DOHH2 (cell line): ENCODE results near the gene QKI.

Experiments used
- H3F3A ChIP-seq: fragments of 200-600 bp; sonication (generic), shearing (Covaris generic); 2 replicates; pipeline ENCODE4 v1.6.0; 2016; ENCODE audit warnings: antibody characterized with exemption, mild to moderate bottlenecking; ENCODE audit not compliant: control insufficient read depth, insufficient read depth
- H3K27ac ChIP-seq: fragments of 200-600 bp; sonication (generic); 2 replicates; pipeline ENCODE4 v1.5.1; 2014; ENCODE audit warnings: low read depth, mild to moderate bottlenecking, low read length, moderate library complexity
- H3K27me3 ChIP-seq: fragments of 200-600 bp; sonication (generic); 2 replicates; pipeline ENCODE4 v1.6.1; 2014; ENCODE audit warnings: mild to moderate bottlenecking, low read length, mixed read lengths; ENCODE audit not compliant: control insufficient read depth
- H3K36me3 ChIP-seq: fragments of 200-600 bp; sonication (generic); 2 replicates; pipeline ENCODE4 v1.6.1; 2014; ENCODE audit warnings: mild to moderate bottlenecking, low read length, moderate library complexity, mixed read lengths; ENCODE audit not compliant: control insufficient read depth
- H3K4me1 ChIP-seq: fragments of 200-600 bp; sonication (generic); 2 replicates; pipeline ENCODE4 v1.6.1; 2014; ENCODE audit warnings: mild to moderate bottlenecking, low read length, mixed read lengths; ENCODE audit not compliant: control insufficient read depth
- H3K4me2 ChIP-seq: fragments of 200-600 bp; sonication (generic); 2 replicates; pipeline ENCODE4 v1.6.0; 2014; ENCODE audit warnings: mild to moderate bottlenecking, low read length, moderate library complexity
- H3K4me3 ChIP-seq: fragments of 200-600 bp; sonication (generic); 2 replicates; pipeline ENCODE4 v1.5.1; 2014; ENCODE audit warnings: mild to moderate bottlenecking, low read length, mixed read lengths
- H3K79me2 ChIP-seq: fragments of 200-600 bp; sonication (generic); 2 replicates; pipeline ENCODE4 v1.6.1; 2014; ENCODE audit warnings: mild to moderate bottlenecking, low read length, mixed read lengths; ENCODE audit not compliant: control insufficient read depth
- H3K9me2 ChIP-seq: fragments of 200-600 bp; sonication (generic); replicated peaks from 2 replicates; pipeline ENCODE4 v1.6.1; 2014; ENCODE audit warnings: mild to moderate bottlenecking, low read length, mixed read lengths; ENCODE audit not compliant: control insufficient read depth
- H3K9me3 ChIP-seq: fragments of 200-600 bp; sonication (generic); 2 replicates; pipeline ENCODE4 v1.6.1; 2014; ENCODE audit warnings: antibody characterized with exemption, low read length, mixed read lengths; ENCODE audit not compliant: control insufficient read depth, insufficient read depth
- H4K20me1 ChIP-seq: fragments of 200-600 bp; sonication (generic); 2 replicates; pipeline ENCODE4 v1.6.0; 2014; ENCODE audit warnings: low read depth, mild to moderate bottlenecking, antibody characterized with exemption, low read length, moderate library complexity; ENCODE audit not compliant: control insufficient read depth, insufficient read depth
- EZH2phosphoT487 ChIP-seq: fragments of 200-600 bp; sonication (generic); IDR thresholded peaks from 2 replicates; pipeline ENCODE4 v1.6.1; 2017; ENCODE audit warnings: borderline replicate concordance, mild to moderate bottlenecking, antibody characterized with exemption, low read length, moderate library complexity, mixed read lengths
- TF ChIP-seq, protein P1 (sequence below): fragments of 200-600 bp; sonication (generic); IDR thresholded peaks from one replicate; pipeline ENCODE4 v1.5.1; 2014; ENCODE audit warnings: antibody characterized with exemption, mild to moderate bottlenecking, low read depth, low read length; ENCODE audit not compliant: poor library complexity, severe bottlenecking

Gene QKI

GRCh38 chr6:163387317-163387716, 27.2 kb upstream of the QKI start:
- Histone ChIP-seq H4K20me1 (no peaks in the 10 kb centered on the region), H3F3A (no peaks in the 10 kb centered on the region), H3K9me2 (no peaks in the 10 kb centered on the region), H3K4me1 (no peaks in the 10 kb centered on the region), H3K79me2 (no peaks in the 10 kb centered on the region), H3K4me3 (no peak overlapping the region), H3K27me3 (no peaks in the 10 kb centered on the region), H3K4me2 (no peak overlapping the region), H3K36me3 (no peaks in the 10 kb centered on the region), H3K27ac (no peak overlapping the region), H3K9me3 (no peaks in the 10 kb centered on the region)
- no peak for TF ChIP-seq EZH2phosphoT487
- TF ChIP-seq, protein P1, sequence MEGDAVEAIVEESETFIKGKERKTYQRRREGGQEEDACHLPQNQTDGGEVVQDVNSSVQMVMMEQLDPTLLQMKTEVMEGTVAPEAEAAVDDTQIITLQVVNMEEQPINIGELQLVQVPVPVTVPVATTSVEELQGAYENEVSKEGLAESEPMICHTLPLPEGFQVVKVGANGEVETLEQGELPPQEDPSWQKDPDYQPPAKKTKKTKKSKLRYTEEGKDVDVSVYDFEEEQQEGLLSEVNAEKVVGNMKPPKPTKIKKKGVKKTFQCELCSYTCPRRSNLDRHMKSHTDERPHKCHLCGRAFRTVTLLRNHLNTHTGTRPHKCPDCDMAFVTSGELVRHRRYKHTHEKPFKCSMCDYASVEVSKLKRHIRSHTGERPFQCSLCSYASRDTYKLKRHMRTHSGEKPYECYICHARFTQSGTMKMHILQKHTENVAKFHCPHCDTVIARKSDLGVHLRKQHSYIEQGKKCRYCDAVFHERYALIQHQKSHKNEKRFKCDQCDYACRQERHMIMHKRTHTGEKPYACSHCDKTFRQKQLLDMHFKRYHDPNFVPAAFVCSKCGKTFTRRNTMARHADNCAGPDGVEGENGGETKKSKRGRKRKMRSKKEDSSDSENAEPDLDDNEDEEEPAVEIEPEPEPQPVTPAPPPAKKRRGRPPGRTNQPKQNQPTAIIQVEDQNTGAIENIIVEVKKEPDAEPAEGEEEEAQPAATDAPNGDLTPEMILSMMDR: no peak

- no peaks in the 10 kb centered on the region for H3K4me1 ChIP-seq
- no peak overlapping the region for H3K4me2 ChIP-seq
- TF ChIP-seq, protein P1: no peak
- TF ChIP-seq EZH2phosphoT487: no peak
- H3K27ac ChIP-seq: no peak overlapping the region
- H3K36me3 ChIP-seq: no peaks in the 10 kb centered on the region
- H3F3A ChIP-seq: no peaks in the 10 kb centered on the region
- no peaks in the 10 kb centered on the region for H4K20me1 ChIP-seq
- H3K27me3 ChIP-seq: no peaks in the 10 kb centered on the region
- no peaks in the 10 kb centered on the region for H3K9me2 ChIP-seq
- no peaks in the 10 kb centered on the region for H3K9me3 ChIP-seq
- H3K4me3 ChIP-seq: no peak overlapping the region
- H3K79me2 ChIP-seq: no peaks in the 10 kb centered on the region
Observed at GRCh38 chr6:163389354-163389753, 25.2 kb upstream of the QKI start.

- Histone ChIP-seq H3F3A (no peaks in the 10 kb centered on the region), H3K9me3 (no peaks in the 10 kb centered on the region), H3K4me3 (no peak overlapping the region), H3K79me2 (no peaks in the 10 kb centered on the region), H3K4me1 (no peaks in the 10 kb centered on the region), H3K27me3 (peaks cover 2% of the 10 kb centered on the region; the same call in 1 of the 2 replicates), H3K36me3 (no peaks in the 10 kb centered on the region), H3K4me2 (no peak overlapping the region), H3K27ac (no peak overlapping the region), H4K20me1 (no peaks in the 10 kb centered on the region), H3K9me2 (no peaks in the 10 kb centered on the region)
- TF ChIP-seq, protein P1: no peak
- TF ChIP-seq EZH2phosphoT487: no peak
Observed at GRCh38 chr6:163390770-163391169, 23.7 kb upstream of the QKI start.
